ENCODE results near the gene C15orf39. TPM values are rescaled to one million over a fixed set of nuclear protein-coding genes. Genes with fewer than 3 reads are reported as not detected.

C15orf39 gene
- polyA plus RNA-seq, 1 donor from 2014 or later = not detected

DNA sequence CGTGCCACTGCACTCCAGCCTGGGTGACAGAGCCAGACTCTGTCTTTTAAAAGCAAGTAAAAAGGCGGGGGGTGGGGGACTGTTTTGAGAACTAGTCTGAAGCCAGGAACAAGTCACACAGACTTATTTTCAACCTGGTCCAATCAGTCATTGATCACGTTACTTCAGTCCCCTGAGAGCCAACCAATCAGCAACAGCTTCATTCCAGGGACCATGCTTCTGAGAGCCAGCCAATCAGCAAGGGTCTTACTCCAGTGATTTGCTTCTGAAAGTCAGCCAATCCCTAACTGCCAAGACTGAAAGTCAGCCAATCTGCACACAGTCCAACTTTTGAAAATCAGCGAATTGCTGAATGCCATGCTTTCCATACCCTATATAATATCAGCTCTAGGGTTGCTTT, 48.6 kb upstream of the C15orf39 start:
- H3K27ac ChIP-seq (ENCODE audit: low read length) = no peak overlapping the region
- H3K9ac ChIP-seq (ENCODE audit: low read length) = no peak overlapping the region
- H3K4me3 ChIP-seq (ENCODE audit: low read length) = no peak overlapping the region
- no peaks in the 10 kb centered on the region for H3K27me3 ChIP-seq (ENCODE audit: insufficient read depth, low read depth, low read length)
- no peaks in the 10 kb centered on the region for H3K9me2 ChIP-seq (ENCODE audit: insufficient read depth, low read length)
- H4K20me1 ChIP-seq (ENCODE audit: insufficient read depth) = no peaks in the 10 kb centered on the region
- H3F3A ChIP-seq (ENCODE audit: insufficient read depth, low read length, poor library complexity, severe bottlenecking) = no peaks in the 10 kb centered on the region
- TF ChIP-seq RAD21 (conservative IDR thresholded peaks at IDR 0.05) (no peak), REST (IDR thresholded peaks at IDR 0.05; ENCODE audit: borderline replicate concordance) (no peak), EP300 (conservative IDR thresholded peaks at IDR 0.05; ENCODE audit: poor library complexity, severe bottlenecking) (no peak), TAF1 (IDR thresholded peaks at IDR 0.05; ENCODE audit: low read depth) (no peak), MXI1 (conservative IDR thresholded peaks at IDR 0.05; ENCODE audit: poor library complexity, severe bottlenecking) (no peak), EZH2 (IDR thresholded peaks at IDR 0.05; ENCODE audit: borderline replicate concordance, insufficient read depth, low read length, poor library complexity, severe bottlenecking) (no peak), POLR2AphosphoS5 (IDR thresholded peaks at IDR 0.05) (no peak), CTCF (IDR thresholded peaks at IDR 0.05; ENCODE audit: poor library complexity, severe bottlenecking) (no peak)
- no peaks in the 10 kb centered on the region for H3K79me2 ChIP-seq (replicated peaks; ENCODE audit: insufficient read depth, low read length)
- no peaks in the 10 kb centered on the region for H3K36me3 ChIP-seq (ENCODE audit: insufficient read depth, low read length)
- H3K4me2 ChIP-seq (ENCODE audit: low read length) = no peak overlapping the region
- no peak overlapping the region for H2AFZ ChIP-seq (ENCODE audit: low read depth, low read length)
- H3K9me3 ChIP-seq (ENCODE audit: low read length) = no peaks in the 10 kb centered on the region

GRCh38 chr15:75153565-75154276, 48.0 kb upstream of the C15orf39 start:
- Histone ChIP-seq H3K9me2 (ENCODE audit: insufficient read depth, low read length) (no peaks in the 10 kb centered on the region), H3K9me3 (ENCODE audit: low read length) (no peaks in the 10 kb centered on the region), H3K9ac (ENCODE audit: low read length) (no peak overlapping the region), H3K4me3 (ENCODE audit: low read length) (no peak overlapping the region), H3F3A (ENCODE audit: insufficient read depth, low read length, poor library complexity, severe bottlenecking) (no peaks in the 10 kb centered on the region), H3K79me2 (replicated peaks; ENCODE audit: insufficient read depth, low read length) (no peaks in the 10 kb centered on the region), H3K27ac (ENCODE audit: low read length) (no peak overlapping the region), H3K36me3 (ENCODE audit: insufficient read depth, low read length) (no peaks in the 10 kb centered on the region), H3K4me2 (ENCODE audit: low read length) (no peak overlapping the region), H3K27me3 (ENCODE audit: insufficient read depth, low read depth, low read length) (no peaks in the 10 kb centered on the region), H2AFZ (ENCODE audit: low read depth, low read length) (no peak overlapping the region), H4K20me1 (ENCODE audit: insufficient read depth) (no peaks in the 10 kb centered on the region)
- TF ChIP-seq EZH2 (IDR thresholded peaks at IDR 0.05; ENCODE audit: borderline replicate concordance, insufficient read depth, low read length, poor library complexity, severe bottlenecking) (no peak), EP300 (conservative IDR thresholded peaks at IDR 0.05; ENCODE audit: poor library complexity, severe bottlenecking) (no peak), RAD21 (conservative IDR thresholded peaks at IDR 0.05) (no peak), MXI1 (conservative IDR thresholded peaks at IDR 0.05; ENCODE audit: poor library complexity, severe bottlenecking) (no peak), SMC3 (conservative IDR thresholded peaks at IDR 0.05; ENCODE audit: poor library complexity) (no peak), TAF1 (IDR thresholded peaks at IDR 0.05; ENCODE audit: low read depth) (no peak), REST (IDR thresholded peaks at IDR 0.05; ENCODE audit: borderline replicate concordance) (no peak), CTCF (IDR thresholded peaks at IDR 0.05; ENCODE audit: poor library complexity, severe bottlenecking) (no peak), POLR2AphosphoS5 (IDR thresholded peaks at IDR 0.05) (no peak)

All from neural cell (in vitro differentiated cells).